NCI-H2107 treated with DMSO at 0.1 percent for 48 hours (cell line): ENCODE results near the gene FBXL7.
"Not testable (repeated sequence)": the region's sequence is repeated elsewhere in the genome, so short reads cannot be mapped to it uniquely, and the experiment has no call there.

ENCODE experiments used
- DNase-seq: peaks from one replicate; lab custom pipeline; 2025; ENCODE audit not compliant: unreplicated experiment; lab: John Stamatoyannopoulos, UW

FBXL7 gene

DNA sequence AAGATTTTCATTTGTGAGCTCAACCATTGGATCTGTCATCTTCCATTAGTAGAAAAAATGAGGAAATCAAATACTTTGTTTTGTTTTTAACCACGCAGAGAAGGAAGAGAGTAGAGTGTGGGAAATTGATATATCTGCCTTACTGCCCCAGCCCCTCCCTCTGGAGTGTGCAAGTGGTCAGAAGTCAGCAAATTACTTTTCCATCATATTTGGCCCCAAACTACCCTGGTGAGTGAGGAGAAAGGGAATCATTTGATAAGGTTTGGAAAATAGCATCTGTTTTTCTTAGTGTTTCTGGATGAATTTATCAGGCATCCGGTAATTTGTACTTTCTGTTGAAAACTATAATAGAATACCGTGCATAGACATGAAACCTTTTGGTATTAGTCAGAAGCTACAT, 352.2 kb downstream of the FBXL7 start:
- no peak for DNase-seq

DNA sequence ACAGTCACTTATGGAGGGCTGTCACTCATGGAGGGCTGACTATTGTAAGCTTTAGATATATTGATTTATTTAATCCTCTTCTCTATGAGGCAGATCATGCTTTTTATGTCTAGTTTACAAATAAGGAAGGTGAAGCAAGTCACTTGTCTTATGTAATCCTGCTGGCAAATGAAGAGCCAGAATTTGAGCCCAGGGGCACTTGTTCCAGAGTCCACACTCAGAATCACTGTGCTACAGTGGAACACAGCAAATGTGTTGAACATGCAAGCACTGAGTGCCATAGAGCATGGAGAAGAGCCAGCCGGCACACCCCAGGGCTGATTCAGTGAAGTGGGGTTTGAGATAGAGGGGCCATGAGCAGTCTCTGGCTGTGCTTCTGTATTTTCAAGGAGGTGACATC, 353.0 kb downstream of the FBXL7 start:
- DNase-seq, result no peak

DNA sequence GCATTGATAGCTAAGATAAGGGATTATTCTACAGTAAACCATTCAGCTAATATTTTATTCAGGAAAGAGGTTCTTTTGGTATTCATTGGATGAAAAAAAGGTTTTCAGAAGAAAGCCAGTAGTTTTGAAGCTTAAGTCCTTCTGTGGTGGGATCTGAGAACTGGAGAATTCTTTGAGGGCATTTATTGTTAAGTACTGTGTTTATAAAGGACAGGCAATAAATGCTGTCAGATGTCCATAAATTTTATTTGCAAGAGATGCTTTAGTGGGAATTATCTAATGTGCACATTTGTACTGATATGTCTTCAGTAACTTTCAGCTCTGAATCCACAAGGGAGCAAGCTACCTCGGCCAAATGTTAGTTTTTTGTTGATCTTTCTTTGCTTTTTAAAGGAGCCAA, 358.3 kb downstream of the FBXL7 start:
- DNase-seq, result no peak

- no peak for DNase-seq
Observed at GRCh38 chr5:15864536-15865215, 364.7 kb downstream of the FBXL7 start.

DNA sequence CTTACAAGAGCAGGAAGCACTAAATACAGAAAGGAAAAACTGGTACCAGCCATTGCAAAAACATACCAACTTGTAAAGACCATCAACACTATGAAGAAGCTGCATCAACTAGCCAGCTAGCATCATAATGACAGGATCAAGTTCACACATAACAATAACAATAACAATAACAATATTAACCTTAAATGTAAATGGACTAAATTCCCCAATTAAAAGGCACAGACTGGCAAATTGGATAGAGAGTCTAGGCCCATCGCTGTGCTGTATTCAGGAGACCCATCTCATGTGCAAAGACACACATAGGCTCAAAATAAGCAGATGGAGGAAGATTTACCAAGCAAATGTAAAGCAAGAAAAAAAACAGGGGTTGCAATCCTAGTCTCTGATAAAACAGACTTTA, 372.3 kb downstream of the FBXL7 start:
- DNase-seq, result not testable (repeated sequence)

GRCh38 chr5:15877914-15878313, 377.9 kb downstream of the FBXL7 start:
- DNase-seq, result no peak

DNA sequence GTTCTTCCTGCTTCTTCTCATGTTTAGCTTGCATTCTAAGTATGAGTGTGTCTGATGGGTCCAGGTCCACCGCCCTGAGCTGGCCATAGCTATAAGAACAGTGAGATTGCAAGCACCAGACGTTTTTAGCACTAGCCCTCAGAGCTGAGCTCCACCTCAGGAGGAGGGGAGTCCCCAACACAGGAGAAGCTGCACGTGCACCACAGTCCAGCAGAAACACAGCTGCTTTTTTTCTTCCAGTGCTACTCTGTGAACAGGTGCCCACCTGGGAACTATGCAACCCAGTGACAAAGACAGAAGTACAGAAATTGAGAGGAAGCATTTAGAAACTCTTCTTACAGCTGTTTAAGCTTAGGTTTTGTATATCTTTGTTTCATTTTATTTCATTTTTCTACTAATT, 380.2 kb downstream of the FBXL7 start:
- no peak for DNase-seq

DNA sequence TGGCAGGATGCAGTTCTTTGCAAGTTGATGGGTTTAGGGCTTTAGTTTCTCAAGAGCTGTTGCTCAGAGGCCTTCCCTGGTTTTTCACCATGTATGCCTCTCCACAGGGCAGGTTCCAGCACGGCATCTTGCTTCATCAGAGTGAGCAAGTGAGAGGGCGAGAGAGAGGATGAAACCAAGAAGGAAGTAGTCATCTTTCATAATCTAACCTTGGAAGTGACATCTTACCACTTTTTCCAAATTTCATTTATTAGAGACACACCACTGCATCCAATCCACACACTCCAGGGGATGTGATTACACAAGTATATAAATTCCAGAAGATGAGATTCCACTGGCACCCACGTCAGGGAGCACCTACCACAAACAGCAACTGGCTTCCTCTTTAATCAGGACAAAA, 385.2 kb downstream of the FBXL7 start:
- no peak for DNase-seq

DNA sequence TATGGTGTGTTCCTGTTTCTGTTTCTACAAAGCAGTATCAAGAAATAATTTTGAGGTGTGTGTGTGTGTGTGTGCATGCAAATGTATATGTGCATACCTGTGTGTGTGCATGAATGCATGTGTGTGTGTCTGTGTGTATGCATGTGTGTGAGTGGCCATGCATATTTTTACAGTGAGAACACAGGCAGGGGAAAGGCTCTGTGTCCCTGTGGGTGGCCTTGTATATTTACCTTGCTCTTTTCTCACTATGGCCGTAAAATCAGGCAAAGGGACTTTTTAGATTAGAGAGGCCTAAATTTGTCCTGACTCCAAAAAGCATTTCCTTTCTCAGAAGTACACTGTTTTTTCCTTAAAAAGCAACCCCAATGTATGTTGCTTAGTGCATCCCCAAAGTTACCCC, 386.2 kb downstream of the FBXL7 start:
- DNase-seq, result no peak

DNA sequence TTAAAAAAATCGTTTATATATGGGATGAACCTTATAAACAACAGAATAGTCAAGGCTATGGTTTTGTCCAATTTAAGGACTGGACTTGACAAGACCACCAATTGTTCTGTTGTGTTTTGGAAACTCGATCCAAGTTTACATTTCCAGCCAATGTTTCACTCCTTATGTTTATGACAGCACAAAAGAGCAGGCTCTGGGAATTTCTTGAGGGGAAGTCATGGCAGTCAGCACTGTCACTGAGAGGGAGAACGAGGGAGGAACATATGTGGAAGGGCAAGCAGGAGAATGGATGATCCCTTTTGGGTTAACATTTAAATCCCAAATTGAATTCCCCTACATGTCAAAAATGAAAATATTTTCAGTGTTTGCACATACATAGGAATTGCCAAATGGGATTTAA, 387.1 kb downstream of the FBXL7 start:
- DNase-seq, result no peak

GRCh38 chr5:15889001-15889400, 389.0 kb downstream of the FBXL7 start:
- peak; percentile 23 for DNase-seq

DNA sequence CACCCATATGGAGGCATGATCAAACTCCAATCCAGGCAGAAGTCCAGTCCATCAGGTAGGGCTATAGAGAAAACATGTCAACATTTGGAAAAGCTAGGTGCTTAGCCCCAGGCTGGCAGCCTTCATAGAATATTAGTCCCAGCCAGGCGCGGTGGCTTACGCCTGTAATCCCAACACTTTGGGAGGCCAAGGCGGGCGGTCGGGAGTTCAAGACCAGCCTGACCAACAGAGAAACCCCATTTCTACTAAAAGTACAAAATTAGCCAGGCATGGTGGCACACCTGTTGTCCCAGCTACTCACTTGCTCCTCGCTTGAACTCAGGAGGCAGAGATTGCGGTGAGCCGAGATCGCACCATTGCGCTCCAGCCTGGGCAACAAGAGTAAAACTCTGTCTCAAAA, 393.9 kb downstream of the FBXL7 start:
- no peak for DNase-seq

DNA sequence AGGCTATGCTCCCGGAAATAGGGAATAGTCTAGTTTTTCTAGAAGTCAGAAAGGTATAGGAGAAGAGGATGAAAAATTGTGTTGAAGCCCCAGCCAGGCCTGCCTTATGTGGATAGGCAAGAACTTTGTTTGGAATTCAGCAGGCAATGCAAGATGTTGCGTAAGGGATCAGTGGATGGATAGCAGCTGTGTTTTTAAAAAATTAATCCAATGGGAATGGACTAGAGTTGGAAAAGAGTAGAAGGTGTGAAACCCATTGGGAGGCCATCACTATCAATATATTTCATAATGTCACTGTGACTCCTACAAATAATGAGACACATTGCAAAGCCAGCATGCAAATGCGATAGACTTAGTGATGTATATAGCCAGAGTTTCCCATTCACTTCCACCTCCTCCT, 397.7 kb downstream of the FBXL7 start:
- no peak for DNase-seq

- no peak for DNase-seq
Observed at GRCh38 chr5:15898641-15899040, 398.7 kb downstream of the FBXL7 start.

- no peak for DNase-seq
Observed at GRCh38 chr5:15899481-15899880, 399.5 kb downstream of the FBXL7 start.

- no peak for DNase-seq
Observed at GRCh38 chr5:15901151-15901550, 401.2 kb downstream of the FBXL7 start.

- no peak for DNase-seq
Observed at GRCh38 chr5:15902066-15902465, 402.1 kb downstream of the FBXL7 start.

- DNase-seq, result no peak
Observed at GRCh38 chr5:15904899-15905830, 405.2 kb downstream of the FBXL7 start.

DNA sequence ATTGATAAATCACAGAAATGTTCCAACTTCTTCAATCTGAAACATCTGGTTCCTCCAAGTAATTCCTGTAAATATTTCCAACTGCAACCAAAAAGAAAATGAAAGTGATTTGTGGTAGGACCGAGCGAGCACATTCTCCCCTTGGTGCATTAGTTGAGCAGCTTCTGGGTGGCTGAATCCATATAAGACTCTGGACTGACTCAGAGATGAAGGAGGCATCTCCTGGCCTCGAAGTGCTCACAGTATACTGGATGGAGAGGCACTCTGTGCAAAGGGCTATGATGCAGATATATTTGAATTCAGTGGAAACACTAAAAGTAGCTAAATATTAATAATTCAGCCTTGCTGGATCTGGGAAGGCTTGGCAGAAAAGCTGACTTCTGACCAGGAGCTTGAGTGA, 414.7 kb downstream of the FBXL7 start:
- DNase-seq, result no peak

DNA sequence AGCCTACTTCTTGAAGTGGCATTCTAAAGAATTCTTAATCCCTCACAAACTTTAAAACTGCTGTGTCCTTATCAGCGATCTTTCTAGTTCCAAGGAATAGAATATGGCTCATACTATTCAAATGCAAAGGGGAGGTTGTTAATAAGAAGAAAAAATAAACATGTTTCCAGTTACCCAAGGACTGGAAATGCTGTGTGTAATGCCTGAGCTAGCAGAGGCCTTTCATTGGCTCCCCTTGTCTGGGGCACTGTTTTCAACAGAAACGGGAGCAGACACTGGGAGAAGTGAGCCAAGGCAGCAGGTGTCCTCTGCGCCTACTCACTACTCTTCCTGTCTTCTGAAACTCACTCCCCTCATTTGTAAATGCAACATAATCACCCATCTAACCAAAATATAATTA, 426.6 kb downstream of the FBXL7 start:
- no peak for DNase-seq

GRCh38 chr5:15927710-15928380, 427.9 kb downstream of the FBXL7 start:
- no peak for DNase-seq
